GM19043 (cell line): ENCODE data around the gene HOTAIR.

Experiments
- ATAC-seq: cut with Tn5 transposase; IDR thresholded peaks from one replicate; pipeline ENCODE4 v1.9.1; 2021; ENCODE audit warnings: low read depth; ENCODE audit not compliant: unreplicated experiment

Gene HOTAIR

GRCh38 chr12:54000116-54001114 is 25.7 kb upstream of the HOTAIR start, which contains the start of gene HOXC9:
HOXC9 (plus strand) TSS chr12:54000161; CDS start chr12:54000189, 28 bp downstream.
- ATAC-seq = no peak

GRCh38 chr12:53999559-54000115 is 24.9 kb upstream of the HOTAIR start:
- no peak for ATAC-seq

GRCh38 chr12:53998900-53999236 is 24.1 kb upstream of the HOTAIR start:
- ATAC-seq = no peak

- no peak for ATAC-seq
Measured at GRCh38 chr12:53998110-53998899, 23.6 kb upstream of the HOTAIR start.

- no peak for ATAC-seq
Measured at GRCh38 chr12:53997204-53998109, 22.7 kb upstream of the HOTAIR start.

GRCh38 chr12:53996240-53997203 is 21.8 kb upstream of the HOTAIR start:
- ATAC-seq = no peak

- ATAC-seq = no peak
Measured at GRCh38 chr12:53995378-53996239, 20.9 kb upstream of the HOTAIR start.

- no peak for ATAC-seq
Measured at GRCh38 chr12:53995002-53995377, 20.2 kb upstream of the HOTAIR start.

- no peak for ATAC-seq
Measured at GRCh38 chr12:53994264-53995001, 19.7 kb upstream of the HOTAIR start.

- ATAC-seq = no peak
Measured at GRCh38 chr12:53994009-53994263, 19.2 kb upstream of the HOTAIR start.

GRCh38 chr12:53993162-53994008 is 18.6 kb upstream of the HOTAIR start:
- no peak for ATAC-seq

- ATAC-seq = no peak
Measured at GRCh38 chr12:53992377-53992889, 17.7 kb upstream of the HOTAIR start.

GRCh38 chr12:53991077-53991460 is 16.3 kb upstream of the HOTAIR start:
- no peak for ATAC-seq

- ATAC-seq = no peak
Measured at GRCh38 chr12:53990311-53991076, 15.7 kb upstream of the HOTAIR start.

GRCh38 chr12:53989227-53990113 is 14.7 kb upstream of the HOTAIR start:
- no peak for ATAC-seq
